ENCODE data around the gene RIBC2. TPM values are rescaled to one million over a fixed set of nuclear protein-coding genes. Genes with fewer than 3 reads are reported as not detected.

Gene RIBC2
- total and polyA plus RNA-seq, 2 of the 13 experiments (the other 11 are each of a cell fraction or from before 2014, with no cell fraction given): 0.55 TPM; not detected in 1

DNA sequence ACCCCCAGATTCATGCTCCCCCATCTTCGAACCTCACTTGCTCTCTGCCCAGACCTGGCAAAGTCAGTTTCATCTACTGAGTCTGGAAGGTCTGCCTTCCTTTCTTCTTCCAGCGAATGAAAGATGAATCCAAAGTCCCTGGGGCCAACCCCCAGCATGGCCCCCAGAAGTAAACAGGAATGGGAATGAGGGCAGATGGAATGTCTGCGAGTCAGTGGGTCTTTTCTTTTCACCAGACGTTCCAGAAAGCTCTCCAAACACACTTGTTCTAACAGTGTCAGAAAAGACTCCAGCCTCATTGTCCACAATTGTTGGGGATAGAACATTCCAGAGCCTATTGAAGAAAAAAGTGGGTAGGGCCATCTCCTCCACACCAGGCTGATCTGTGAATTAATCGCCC is 28.6 kb downstream of the RIBC2 start (continued):
- TF ChIP-seq JUNB (CRISPR knock-in tag; IDR thresholded peaks at IDR 0.05; ENCODE audit: borderline replicate concordance) (no peak), ZNF850 (CRISPR knock-in tag; conservative IDR thresholded peaks at IDR 0.05) (no peak), ZEB1 (IDR thresholded peaks at IDR 0.05; ENCODE audit: insufficient replicate concordance, low read depth) (no peak), ZNF329 (CRISPR knock-in tag; IDR thresholded peaks at IDR 0.05; ENCODE audit: low read depth) (no peak), ZBTB34 (CRISPR knock-in tag; IDR thresholded peaks at IDR 0.05) (no peak), MTA1 (CRISPR knock-in tag; IDR thresholded peaks at IDR 0.05; ENCODE audit: borderline replicate concordance) (no peak), RELA (CRISPR knock-in tag; IDR thresholded peaks at IDR 0.05) (no peak), MYNN (CRISPR knock-in tag; IDR thresholded peaks at IDR 0.05; ENCODE audit: low read depth) (no peak), SAFB2 (CRISPR knock-in tag; IDR thresholded peaks at IDR 0.05; ENCODE audit: borderline replicate concordance, low read depth) (no peak), WIZ (CRISPR knock-in tag; IDR thresholded peaks at IDR 0.05) (no peak), ZNF362 (CRISPR knock-in tag; IDR thresholded peaks at IDR 0.05; ENCODE audit: borderline replicate concordance) (no peak), ISL2 (CRISPR knock-in tag; IDR thresholded peaks at IDR 0.05) (peak; percentile 32; the same call in 1 of the 2 replicates), MAZ (IDR thresholded peaks at IDR 0.05; ENCODE audit: borderline replicate concordance, low read depth, low read length) (no peak), MAZ (CRISPR knock-in tag; IDR thresholded peaks at IDR 0.05; ENCODE audit: low read depth) (no peak)
- TF ChIP-seq, protein P1, sequence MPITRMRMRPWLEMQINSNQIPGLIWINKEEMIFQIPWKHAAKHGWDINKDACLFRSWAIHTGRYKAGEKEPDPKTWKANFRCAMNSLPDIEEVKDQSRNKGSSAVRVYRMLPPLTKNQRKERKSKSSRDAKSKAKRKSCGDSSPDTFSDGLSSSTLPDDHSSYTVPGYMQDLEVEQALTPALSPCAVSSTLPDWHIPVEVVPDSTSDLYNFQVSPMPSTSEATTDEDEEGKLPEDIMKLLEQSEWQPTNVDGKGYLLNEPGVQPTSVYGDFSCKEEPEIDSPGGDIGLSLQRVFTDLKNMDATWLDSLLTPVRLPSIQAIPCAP (CRISPR knock-in tag; IDR thresholded peaks at IDR 0.05; ENCODE audit: low read depth): no peak
- TF ChIP-seq, protein P2, sequence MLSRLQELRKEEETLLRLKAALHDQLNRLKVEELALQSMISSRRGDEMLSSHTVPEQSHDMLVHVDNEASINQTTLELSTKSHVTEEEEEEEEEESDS (CRISPR knock-in tag; IDR thresholded peaks at IDR 0.05; ENCODE audit: borderline replicate concordance): no peak
- TF ChIP-seq, protein P3, sequence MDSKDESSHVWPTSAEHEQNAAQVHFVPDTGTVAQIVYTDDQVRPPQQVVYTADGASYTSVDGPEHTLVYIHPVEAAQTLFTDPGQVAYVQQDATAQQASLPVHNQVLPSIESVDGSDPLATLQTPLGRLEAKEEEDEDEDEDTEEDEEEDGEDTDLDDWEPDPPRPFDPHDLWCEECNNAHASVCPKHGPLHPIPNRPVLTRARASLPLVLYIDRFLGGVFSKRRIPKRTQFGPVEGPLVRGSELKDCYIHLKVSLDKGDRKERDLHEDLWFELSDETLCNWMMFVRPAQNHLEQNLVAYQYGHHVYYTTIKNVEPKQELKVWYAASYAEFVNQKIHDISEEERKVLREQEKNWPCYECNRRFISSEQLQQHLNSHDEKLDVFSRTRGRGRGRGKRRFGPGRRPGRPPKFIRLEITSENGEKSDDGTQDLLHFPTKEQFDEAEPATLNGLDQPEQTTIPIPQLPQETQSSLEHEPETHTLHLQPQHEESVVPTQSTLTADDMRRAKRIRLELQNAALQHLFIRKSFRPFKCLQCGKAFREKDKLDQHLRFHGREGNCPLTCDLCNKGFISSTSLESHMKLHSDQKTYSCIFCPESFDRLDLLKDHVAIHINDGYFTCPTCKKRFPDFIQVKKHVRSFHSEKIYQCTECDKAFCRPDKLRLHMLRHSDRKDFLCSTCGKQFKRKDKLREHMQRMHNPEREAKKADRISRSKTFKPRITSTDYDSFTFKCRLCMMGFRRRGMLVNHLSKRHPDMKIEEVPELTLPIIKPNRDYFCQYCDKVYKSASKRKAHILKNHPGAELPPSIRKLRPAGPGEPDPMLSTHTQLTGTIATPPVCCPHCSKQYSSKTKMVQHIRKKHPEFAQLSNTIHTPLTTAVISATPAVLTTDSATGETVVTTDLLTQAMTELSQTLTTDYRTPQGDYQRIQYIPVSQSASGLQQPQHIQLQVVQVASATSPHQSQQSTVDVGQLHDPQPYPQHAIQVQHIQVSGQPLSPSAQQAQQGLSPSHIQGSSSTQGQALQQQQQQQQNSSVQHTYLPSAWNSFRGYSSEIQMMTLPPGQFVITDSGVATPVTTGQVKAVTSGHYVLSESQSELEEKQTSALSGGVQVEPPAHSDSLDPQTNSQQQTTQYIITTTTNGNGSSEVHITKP (CRISPR knock-in tag; IDR thresholded peaks at IDR 0.05; ENCODE audit: low read depth): no peak
- TF ChIP-seq, protein P4, sequence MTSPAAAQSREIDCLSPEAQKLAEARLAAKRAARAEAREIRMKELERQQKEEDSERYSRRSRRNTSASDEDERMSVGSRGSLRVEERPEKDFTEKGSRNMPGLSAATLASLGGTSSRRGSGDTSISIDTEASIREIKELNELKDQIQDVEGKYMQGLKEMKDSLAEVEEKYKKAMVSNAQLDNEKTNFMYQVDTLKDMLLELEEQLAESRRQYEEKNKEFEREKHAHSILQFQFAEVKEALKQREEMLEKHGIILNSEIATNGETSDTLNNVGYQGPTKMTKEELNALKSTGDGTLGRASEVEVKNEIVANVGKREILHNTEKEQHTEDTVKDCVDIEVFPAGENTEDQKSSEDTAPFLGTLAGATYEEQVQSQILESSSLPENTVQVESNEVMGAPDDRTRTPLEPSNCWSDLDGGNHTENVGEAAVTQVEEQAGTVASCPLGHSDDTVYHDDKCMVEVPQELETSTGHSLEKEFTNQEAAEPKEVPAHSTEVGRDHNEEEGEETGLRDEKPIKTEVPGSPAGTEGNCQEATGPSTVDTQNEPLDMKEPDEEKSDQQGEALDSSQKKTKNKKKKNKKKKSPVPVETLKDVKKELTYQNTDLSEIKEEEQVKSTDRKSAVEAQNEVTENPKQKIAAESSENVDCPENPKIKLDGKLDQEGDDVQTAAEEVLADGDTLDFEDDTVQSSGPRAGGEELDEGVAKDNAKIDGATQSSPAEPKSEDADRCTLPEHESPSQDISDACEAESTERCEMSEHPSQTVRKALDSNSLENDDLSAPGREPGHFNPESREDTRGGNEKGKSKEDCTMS (CRISPR knock-in tag; conservative IDR thresholded peaks at IDR 0.05): no peak

All from HepG2 (cell line).